Stimulated activated CD8-positive, alpha-beta memory T cell treated with anti-CD3 and anti-CD28 coated beads, Interleukin-4, amount 100 ng/mL, for 1 hour (primary cell): Measurements from ENCODE around the gene PRCP.
"Not testable (repeated sequence)": the region's sequence is repeated elsewhere in the genome, so short reads cannot be mapped to it uniquely, and the experiment has no call there.

Experiments
- DNase-seq, 2 donors: peaks; one replicate each; pipeline ENCODE4 v3.0.0-alpha.2; 2020; ENCODE audit warnings: low read depth in 2 of 2, low spot score in 1 of 2

PRCP gene

GRCh38 chr11:82900277-82901164 is at the start of gene PRCP:
TSS of gene PRCP (minus strand) at chr11:82900430. CDS start at chr11:82900402, 28 bp downstream.
- DNase-seq = peak; percentile 76 to 85

DNA sequence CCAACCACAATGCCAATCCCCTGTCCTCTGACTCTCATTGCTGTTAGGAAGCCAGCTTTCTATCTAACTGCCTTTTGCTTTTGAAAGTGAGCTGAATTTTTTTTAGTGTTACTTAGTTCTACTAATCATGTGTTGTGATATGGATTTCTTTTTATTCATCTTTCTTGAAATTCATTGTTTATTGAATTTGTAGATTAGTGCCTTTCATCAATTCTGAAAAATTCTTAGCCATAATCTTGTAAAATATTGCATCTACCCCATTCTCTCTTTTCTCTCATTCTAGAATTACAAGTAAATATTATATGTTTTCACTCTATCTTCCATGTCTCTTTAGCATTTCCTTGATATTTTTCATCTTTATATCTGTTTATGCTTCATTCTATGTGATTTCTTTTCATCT is 49.1 kb upstream of the PRCP start:
- no peak for DNase-seq

DNA sequence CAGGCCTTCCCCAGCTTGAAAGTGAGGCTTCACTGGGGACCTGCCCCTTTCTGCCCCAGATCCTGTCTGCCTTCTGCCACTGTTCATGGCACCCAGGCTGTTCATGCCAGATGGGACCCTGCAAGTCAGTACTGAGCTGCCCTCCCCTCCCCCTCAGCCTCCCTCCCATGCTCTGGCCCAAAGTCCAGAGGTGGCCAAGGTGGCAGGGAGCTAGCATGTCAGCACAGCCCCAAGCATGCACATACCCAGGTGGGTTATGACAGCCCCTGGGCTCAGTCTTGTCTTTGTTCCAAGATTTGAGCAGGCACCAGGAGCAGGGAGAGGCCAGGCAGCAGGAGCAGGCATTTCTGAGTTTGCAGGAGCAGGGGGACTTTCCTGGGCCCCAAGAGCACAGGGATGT is 45.5 kb upstream of the PRCP start:
- DNase-seq = no peak

- not testable (repeated sequence) for DNase-seq
Measured at GRCh38 chr11:82945041-82945440, 44.8 kb upstream of the PRCP start.

DNA sequence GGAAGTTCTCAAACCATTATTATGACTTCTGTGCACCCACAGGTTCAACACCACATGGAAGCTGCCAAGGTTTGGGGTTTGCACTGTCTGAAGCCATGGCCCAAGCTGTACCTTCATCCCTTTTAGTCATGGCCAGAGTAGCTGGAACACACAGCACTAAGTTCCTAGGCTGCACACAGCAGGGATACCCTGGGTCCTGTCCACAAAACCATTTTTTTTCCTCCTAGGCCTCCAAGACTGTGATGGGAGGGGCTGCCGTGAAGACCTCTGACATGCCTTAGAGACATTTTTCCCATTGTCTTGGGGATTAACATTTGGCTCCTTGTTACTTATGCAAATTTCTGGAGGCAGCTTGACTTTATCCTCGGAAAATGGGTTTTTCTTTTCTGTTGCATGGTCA is 44.0 kb upstream of the PRCP start:
- no peak for DNase-seq

- DNase-seq = not testable (repeated sequence)
Measured at GRCh38 chr11:82943430-82943829, 43.2 kb upstream of the PRCP start.

GRCh38 chr11:82942376-82942775 is 42.1 kb upstream of the PRCP start:
- DNase-seq = no peak

DNA sequence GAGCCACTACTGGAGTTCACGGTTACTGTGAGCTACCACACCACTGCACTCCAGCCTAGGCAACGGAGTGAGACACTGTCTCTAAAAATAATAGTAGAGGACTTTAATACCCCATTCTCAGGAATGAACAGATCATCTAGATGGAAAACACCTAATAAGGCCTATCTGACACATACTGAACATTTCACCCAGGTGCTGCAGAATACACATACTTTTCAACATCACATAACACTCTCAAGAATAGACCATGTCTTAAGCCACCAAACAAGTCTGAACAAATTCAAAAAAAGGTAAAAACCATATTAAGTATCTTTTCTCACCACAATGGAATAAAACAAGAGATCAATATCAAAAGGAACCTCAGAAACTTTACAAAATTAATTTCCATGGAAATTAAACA is 39.2 kb upstream of the PRCP start:
- DNase-seq = no peak

DNA sequence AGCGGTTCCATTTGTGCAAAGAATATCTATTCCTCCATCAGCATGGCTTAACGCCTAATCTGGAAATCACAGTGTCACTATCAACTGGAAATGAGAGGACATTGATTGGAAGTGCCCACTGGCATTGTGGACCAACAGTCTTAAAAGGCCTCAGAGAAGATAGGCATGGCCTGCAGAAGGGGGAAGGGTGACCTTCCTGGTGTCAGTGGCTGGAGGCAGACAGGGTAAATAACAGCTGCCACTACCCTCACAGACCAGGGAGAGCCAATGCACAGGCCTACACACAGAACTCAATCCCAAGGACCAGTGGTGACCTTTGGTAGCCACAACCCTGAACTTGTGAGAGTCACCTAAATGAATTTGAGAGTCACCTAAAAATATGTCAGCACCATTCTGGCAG is 37.3 kb upstream of the PRCP start:
- DNase-seq = no peak

- DNase-seq = no peak
Measured at GRCh38 chr11:82936261-82936660, 36.0 kb upstream of the PRCP start.

- DNase-seq = no peak
Measured at GRCh38 chr11:82932564-82932963, 32.3 kb upstream of the PRCP start.

GRCh38 chr11:82930734-82931133 is 30.5 kb upstream of the PRCP start:
- DNase-seq = no peak

DNA sequence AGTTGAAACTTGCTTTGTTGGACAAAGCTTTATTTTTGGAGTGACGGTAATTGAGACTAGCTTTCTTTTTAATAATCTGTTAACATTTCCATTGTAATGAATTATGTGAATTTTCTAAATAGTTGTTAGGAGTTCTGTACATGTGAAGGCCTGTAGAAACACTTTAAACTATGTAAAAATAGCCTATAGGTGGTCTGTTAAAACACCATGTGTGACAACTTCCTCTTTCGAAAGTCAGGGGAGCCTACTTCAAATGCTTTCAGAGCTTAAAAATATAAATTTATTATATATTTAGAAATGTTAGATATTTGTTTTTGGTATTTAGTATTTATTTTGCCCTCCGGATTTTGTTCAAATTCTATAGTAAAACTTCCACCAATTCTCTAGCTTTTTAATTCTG is 30.0 kb upstream of the PRCP start:
- no peak for DNase-seq

GRCh38 chr11:82929121-82929520 is 28.9 kb upstream of the PRCP start:
- DNase-seq = no peak

- no peak for DNase-seq
Measured at GRCh38 chr11:82927264-82927880, 27.1 kb upstream of the PRCP start.

DNA sequence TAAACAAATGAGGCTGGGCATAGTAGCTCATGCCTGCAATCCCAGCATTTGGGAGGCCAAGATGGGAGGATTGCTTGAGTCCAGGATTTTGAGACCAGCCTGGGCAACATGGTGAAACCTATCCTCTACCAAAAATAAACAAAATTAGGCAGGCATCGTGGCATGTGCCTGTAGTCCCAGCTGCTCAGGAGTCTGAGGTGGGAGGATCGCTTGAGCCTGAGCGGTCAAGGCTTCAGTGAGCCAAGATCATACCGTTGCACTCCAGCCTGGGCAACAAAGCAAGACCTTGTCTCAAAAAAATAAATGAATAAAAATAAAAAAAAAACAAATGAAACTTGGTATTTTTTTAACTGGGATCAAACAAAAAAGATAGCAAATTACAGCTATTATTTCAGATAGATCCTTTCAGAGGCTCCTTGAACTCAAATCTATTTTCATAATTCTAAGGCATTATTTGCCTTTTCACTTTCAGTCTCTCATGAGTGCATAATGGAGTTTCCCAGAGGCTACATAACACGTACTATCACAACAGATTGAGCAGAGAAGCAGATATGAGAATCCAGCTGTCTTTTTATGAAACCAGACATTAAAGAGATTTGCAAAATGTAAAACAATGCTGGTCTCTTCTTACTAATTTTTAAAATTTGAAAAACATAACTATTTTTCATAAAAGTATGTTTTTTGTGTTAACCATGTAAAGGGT is 24.4 kb upstream of the PRCP start:
- no peak for DNase-seq

GRCh38 chr11:82922396-82923173 is 22.4 kb upstream of the PRCP start:
- DNase-seq = not testable (repeated sequence)

GRCh38 chr11:82920227-82920626 is 20.0 kb upstream of the PRCP start:
- not testable (repeated sequence) for DNase-seq

DNA sequence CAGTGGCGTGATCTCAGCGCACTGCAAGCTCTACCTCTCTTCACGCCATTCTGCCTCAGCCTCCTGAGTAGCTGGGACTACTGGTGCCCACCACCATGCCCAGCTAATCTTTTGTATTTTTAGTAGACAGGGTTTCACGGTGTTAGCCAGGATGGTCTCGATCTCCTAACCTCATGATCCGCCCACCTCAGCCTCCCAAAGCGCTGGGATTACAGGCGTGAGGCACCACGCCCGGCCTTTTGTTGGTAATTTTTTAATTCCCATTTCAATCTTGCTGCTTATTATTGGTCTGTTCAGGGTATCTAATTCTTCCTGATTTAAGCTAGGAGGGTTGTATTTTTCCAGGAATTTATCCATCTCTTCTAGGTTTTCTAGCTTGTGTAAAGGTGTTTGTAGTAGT is 19.6 kb upstream of the PRCP start:
- not testable (repeated sequence) for DNase-seq

GRCh38 chr11:82909015-82909640 is 8.9 kb upstream of the PRCP start:
- DNase-seq = no peak

- no peak for DNase-seq
Measured at GRCh38 chr11:82908311-82908710, 8.1 kb upstream of the PRCP start.
